HCT116 (cell line): ENCODE data around the gene DYRK1B. TPM values are rescaled to one million over a fixed set of nuclear protein-coding genes. Genes with fewer than 3 reads are reported as not detected.

Experiments used
- ATAC-seq: fragments of 200-7000 bp; cut with Tn5 transposase; 2 replicates; pipeline ENCODE4 v1.9.1; 2020; ENCODE audit warnings: mild to moderate bottlenecking, moderate library complexity
- BruUV-seq: library from RNA; stranded (reverse); fragments of 400-500 nt; replicated peaks from 2 replicates; lab custom pipeline; 2021; lab: Mats Ljungman, UMichigan
- CTCF ChIA-PET: fragments of 300-600 bp; sonication (Branson Sonifier 250); formaldehyde crosslinking; loops from one replicate; lab custom pipeline; 2021; ENCODE audit warnings: antibody characterized with exemption; lab: Charles Lee
- POLR2A ChIA-PET: fragments of 300-600, 350-600 bp; sonication (Branson Sonifier 250); formaldehyde crosslinking; loops from one replicate; lab custom pipeline; 2021; ENCODE audit warnings: antibody characterized with exemption; lab: Charles Lee
- RAD21 ChIA-PET, 2 experiments: fragments of 300-600 bp; sonication (Branson Sonifier 250); formaldehyde crosslinking; loops; one replicate each; lab custom pipeline; 2023; ENCODE audit warnings: low total read pairs in 2 of 2; ENCODE audit not compliant: uncharacterized antibody in 2 of 2, unreplicated experiment in 2 of 2, low non-redundant PET in 1 of 2; lab: Charles Lee
- DNase-seq: peaks from one replicate; pipeline ENCODE4 v3.0.0-alpha.2; 2010; ENCODE audit warnings: low read depth, low spot score
- H2AFZ ChIP-seq: fragments of 200-600 bp; shearing (Covaris generic), sonication (generic); 2 replicates; pipeline ENCODE4 v1.6.1; 2017; ENCODE audit warnings: low read depth, mixed run types, mixed read lengths, antibody characterized with exemption, low read length; ENCODE audit not compliant: poor library complexity, severe bottlenecking
- H3K27ac ChIP-seq: 2 replicates; pipeline ENCODE4 v1.5.1; 2012; ENCODE audit warnings: low read depth, low read length
- H3K27me3 ChIP-seq: fragments of 200-600 bp; sonication (generic); 2 replicates; pipeline ENCODE4 v1.6.1; 2016; ENCODE audit warnings: mixed run types, low read length, mixed read lengths; ENCODE audit not compliant: insufficient read depth
- H3K36me3 ChIP-seq, 2 experiments: fragments of 200-500 bp in 1 of 2; fragments of 200-600 bp in 1 of 2; sonication (Bioruptor generic) in 1 of 2; sonication (generic) in 1 of 2; 2 replicates each; pipeline versions ENCODE4 v1.5.1 to v1.6.1; 2014 to 2016; ENCODE audit warnings: low read length in 2 of 2, inconsistent platforms in 1 of 2, mixed read lengths in 1 of 2, mixed run types in 1 of 2; ENCODE audit not compliant: insufficient read depth in 2 of 2, control insufficient read depth in 1 of 2
- H3K4me1 ChIP-seq, 2 experiments: fragments of 200-600 bp in 1 of 2; sonication (generic) in 1 of 2; 2 replicates each; pipeline versions ENCODE4 v1.5.1 to v1.6.1; 2012 to 2017; ENCODE audit warnings: low read length in 2 of 2, inconsistent platforms in 1 of 2, mild to moderate bottlenecking in 1 of 2, mixed read lengths in 1 of 2, mixed run types in 1 of 2, moderate library complexity in 1 of 2; ENCODE audit not compliant: insufficient read depth in 2 of 2, control insufficient read depth in 1 of 2
- H3K4me2 ChIP-seq: fragments of 200-600 bp; sonication (generic); 2 replicates; pipeline ENCODE4 v1.6.1; 2017; ENCODE audit warnings: mixed run types, low read length, mixed read lengths
- H3K4me3 ChIP-seq, 2 experiments: fragments of 200-600 bp in 1 of 2; sonication (generic) in 1 of 2; replicated peaks in 1 of 2; 2 replicates each; pipeline ENCODE4 v1.5.1; 2011 to 2016; ENCODE audit warnings: low read length in 2 of 2, control low read depth in 1 of 2, low read depth in 1 of 2, mild to moderate bottlenecking in 1 of 2, mixed read lengths in 1 of 2, mixed run types in 1 of 2
- H3K79me2 ChIP-seq: fragments of 200-600 bp; sonication (generic); 2 replicates; pipeline ENCODE4 v1.6.1; 2017; ENCODE audit warnings: mild to moderate bottlenecking, mixed run types, low read length, moderate library complexity, mixed read lengths; ENCODE audit not compliant: insufficient read depth
- H3K9ac ChIP-seq: fragments of 200-600 bp; sonication (generic); 2 replicates; pipeline ENCODE4 v1.6.1; 2016; ENCODE audit warnings: low read length, mixed read lengths
- H3K9me2 ChIP-seq: fragments of 200-600 bp; sonication (generic), shearing (Covaris generic); 2 replicates; pipeline ENCODE4 v1.6.1; 2017; ENCODE audit warnings: mixed run types, mild to moderate bottlenecking, moderate library complexity; ENCODE audit not compliant: insufficient read depth
- H3K9me3 ChIP-seq, 2 experiments: fragments of 200-500 bp in 1 of 2; fragments of 200-600 bp in 1 of 2; sonication (Bioruptor generic) in 1 of 2; sonication (generic) in 1 of 2; 2 replicates each; pipeline ENCODE4 v1.6.1; 2014 to 2017; ENCODE audit warnings: low read length in 2 of 2, mixed read lengths in 2 of 2, inconsistent platforms in 1 of 2, low read depth in 1 of 2, mild to moderate bottlenecking in 1 of 2, mixed run types in 1 of 2, moderate library complexity in 1 of 2; ENCODE audit not compliant: control insufficient read depth in 1 of 2, insufficient read depth in 1 of 2
- H4K20me1 ChIP-seq: fragments of 200-600 bp; sonication (generic), shearing (Covaris generic); 2 replicates; pipeline ENCODE4 v1.6.1; 2017; ENCODE audit warnings: mixed run types, mild to moderate bottlenecking, moderate library complexity; ENCODE audit not compliant: insufficient read depth
- ATF3 ChIP-seq: IDR thresholded peaks from 2 replicates; pipeline ENCODE4 v1.6.1; 2012
- CBX3 ChIP-seq: IDR thresholded peaks from 2 replicates; pipeline ENCODE4 v1.6.1; 2012; ENCODE audit warnings: low read depth
- CEBPB ChIP-seq: IDR thresholded peaks from 2 replicates; pipeline ENCODE4 v1.6.1; 2012; ENCODE audit warnings: low read depth
- CTCF ChIP-seq, 3 experiments: fragments of 200-600 bp in 1 of 3; sonication (generic) in 1 of 3; IDR thresholded peaks in 2 of 3; conservative IDR thresholded peaks in 1 of 3; 2 replicates each; pipeline ENCODE4 v1.5.1; 2012 to 2017; ENCODE audit warnings: low read depth in 2 of 3, low read length in 2 of 3, antibody characterized with exemption in 1 of 3, borderline replicate concordance in 1 of 3, control low read depth in 1 of 3, mild to moderate bottlenecking in 1 of 3, mixed read lengths in 1 of 3, mixed run types in 1 of 3, moderate library complexity in 1 of 3; ENCODE audit not compliant: insufficient read depth in 1 of 3
- FOSL1 ChIP-seq: IDR thresholded peaks from 2 replicates; pipeline ENCODE4 v1.6.1; 2012; ENCODE audit warnings: low read depth
- MAX ChIP-seq: IDR thresholded peaks from 2 replicates; pipeline ENCODE4 v1.6.1; 2012
- POLR2A ChIP-seq: IDR thresholded peaks from 2 replicates; pipeline ENCODE4 v1.7.0; 2011; ENCODE audit warnings: borderline replicate concordance; ENCODE audit not compliant: insufficient read depth, insufficient read length; ENCODE audit errors: extremely low read depth
- POLR2AphosphoS5 ChIP-seq: IDR thresholded peaks from 2 replicates; pipeline ENCODE4 v1.6.1; 2011; ENCODE audit warnings: mild to moderate bottlenecking, low read depth, low read length, moderate library complexity
- SP1 ChIP-seq: IDR thresholded peaks from 2 replicates; pipeline ENCODE4 v1.6.1; 2012; ENCODE audit warnings: low read depth
- SRF ChIP-seq: IDR thresholded peaks from 2 replicates; pipeline ENCODE4 v1.6.1; 2012; ENCODE audit warnings: low read depth
- TCF7L2 ChIP-seq: IDR thresholded peaks from 2 replicates; pipeline ENCODE4 v1.7.0; 2011; ENCODE audit warnings: borderline replicate concordance, inconsistent platforms; ENCODE audit not compliant: insufficient read depth, insufficient read length; ENCODE audit errors: extremely low read depth
- ZBTB33 ChIP-seq: IDR thresholded peaks from 2 replicates; pipeline ENCODE4 v1.6.1; 2011; ENCODE audit warnings: mild to moderate bottlenecking, low read length, moderate library complexity; ENCODE audit not compliant: insufficient replicate concordance; ENCODE audit errors: extremely low read depth
- ZFX ChIP-seq: fragments of 450-650 bp; IDR thresholded peaks from 2 replicates; pipeline ENCODE4 v1.6.1; 2017
- ZNF274 ChIP-seq: fragments of 200-500 bp; sonication (Bioruptor generic); IDR thresholded peaks from 2 replicates; pipeline ENCODE4 v1.6.1; 2014; ENCODE audit warnings: mild to moderate bottlenecking, low read depth, low read length, inconsistent platforms
- intact Hi-C: fragments of 100-400 bp; cut with micrococcal nuclease; formaldehyde crosslinking; loops from 2 replicates; pipeline ENCODE4 v1.10.0; 2022
- total RNA-seq: library from RNA; stranded (reverse); gene quantifications from one replicate; pipeline ENCODE4 v1.2.1, GENCODE V29; 2021; ENCODE audit not compliant: unreplicated experiment

The DYRK1B gene
- total RNA-seq, 1 experiment from 2014 or later, result 7.3 TPM

- ChIA-PET CTCF (no interaction called here), RAD21 (no interaction called here), POLR2A (no interaction called here)
- H3K79me2 ChIP-seq, result no peaks in the 10 kb centered on the region; the same call in 1 of the 2 replicates
- H3K4me3 ChIP-seq, result no peak overlapping the region
- H3K9me3 ChIP-seq, result no peaks in the 10 kb centered on the region
- intact Hi-C loops, result no loop called here
- no peak for DNase-seq
- no peaks in the 10 kb centered on the region for H3K27me3 ChIP-seq
- BruUV-seq, result no TSS peak
- TF ChIP-seq POLR2A (no peak), CEBPB (no peak), ZNF274 (no peak), ATF3 (no peak), POLR2AphosphoS5 (no peak), FOSL1 (no peak), CTCF (IDR thresholded peaks at IDR 0.05 in 2 of 3, conservative IDR thresholded peaks at IDR 0.05 in 1 of 3; ENCODE audit: borderline replicate concordance in 1 of 3, insufficient read depth in 1 of 3, low read depth in 2 of 3, low read length in 2 of 3) (no peak)
- no peak overlapping the region for H3K4me2 ChIP-seq
- H3K36me3 ChIP-seq, result peaks cover 42 to 74% of the 10 kb centered on the region in 2 experiments
- H3K9ac ChIP-seq, result no peak overlapping the region
- H3K4me1 ChIP-seq, result no peaks in the 10 kb centered on the region
- no peaks in the 10 kb centered on the region for H3K9me2 ChIP-seq
- no peak for ATAC-seq
- H3K27ac ChIP-seq, result no peak overlapping the region
- no peak overlapping the region for H2AFZ ChIP-seq
- no peaks in the 10 kb centered on the region for H4K20me1 ChIP-seq
Observed at GRCh38 chr19:39830406-39830805, 3.6 kb downstream of the DYRK1B start.

GRCh38 chr19:39829702-39830275 lies 4.2 kb downstream of the DYRK1B start:
- POLR2A ChIA-PET, result no interaction called here
- TF ChIP-seq CBX3 (no peak), SRF (no peak), POLR2AphosphoS5 (no peak), ZBTB33 (no peak), ATF3 (no peak), SP1 (no peak), TCF7L2 (no peak), ZFX (no peak), MAX (no peak)

More at GRCh38 chr19:39829702-39830275, 4.2 kb downstream of the DYRK1B start:
- BruUV-seq, result no TSS peak
- DNase-seq, result no peak
- Histone ChIP-seq H3K79me2 (no peaks in the 10 kb centered on the region; the same call in 1 of the 2 replicates), H3K4me3 (no peak overlapping the region), H3K4me1 (no peaks in the 10 kb centered on the region), H3K36me3 (peaks cover 39 to 70% of the 10 kb centered on the region in 2 experiments), H3K27ac (no peak overlapping the region), H3K9me3 (no peaks in the 10 kb centered on the region), H3K9me2 (no peaks in the 10 kb centered on the region), H3K9ac (no peak overlapping the region), H4K20me1 (no peaks in the 10 kb centered on the region), H3K4me2 (no peak overlapping the region), H3K27me3 (no peaks in the 10 kb centered on the region), H2AFZ (no peak overlapping the region)
- ChIA-PET RAD21 (no interaction called here), CTCF (no interaction called here)
- intact Hi-C loops, result no loop called here
- ATAC-seq, result no peak
